CD4-positive, alpha-beta T cell treated with Interleukin-6 at 100 ng/mL for 8 hours (primary cell): ENCODE measurements around the gene PCYT1A.
A peak's percentile ranks its signal among the peaks of the same experiment; 100 is the strongest.

Experiments used
- DNase-seq: peaks from one replicate; pipeline ENCODE4 v3.0.0-alpha.2; 2020; ENCODE audit warnings: mixed read lengths, low spot score

PCYT1A gene

DNA sequence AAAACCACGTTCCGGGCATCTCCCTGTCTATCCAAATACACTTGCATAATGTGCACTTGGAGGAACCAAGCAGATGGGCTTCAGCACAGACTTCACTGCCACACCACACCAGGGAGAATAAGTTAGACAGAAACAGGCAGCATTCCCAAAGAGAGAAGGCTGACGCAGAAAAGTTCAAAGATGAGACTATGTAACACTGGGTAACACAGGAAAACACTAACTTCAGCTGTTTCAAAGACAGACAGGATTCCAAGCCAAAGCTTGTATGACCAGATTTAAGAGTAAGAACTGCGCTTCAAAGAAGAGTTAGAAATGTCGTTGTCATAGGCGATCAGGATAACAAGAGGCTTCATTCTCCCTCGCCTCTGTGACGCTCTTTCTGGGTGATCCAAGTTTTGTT is 51.3 kb downstream of the PCYT1A start:
- no peak for DNase-seq

DNA sequence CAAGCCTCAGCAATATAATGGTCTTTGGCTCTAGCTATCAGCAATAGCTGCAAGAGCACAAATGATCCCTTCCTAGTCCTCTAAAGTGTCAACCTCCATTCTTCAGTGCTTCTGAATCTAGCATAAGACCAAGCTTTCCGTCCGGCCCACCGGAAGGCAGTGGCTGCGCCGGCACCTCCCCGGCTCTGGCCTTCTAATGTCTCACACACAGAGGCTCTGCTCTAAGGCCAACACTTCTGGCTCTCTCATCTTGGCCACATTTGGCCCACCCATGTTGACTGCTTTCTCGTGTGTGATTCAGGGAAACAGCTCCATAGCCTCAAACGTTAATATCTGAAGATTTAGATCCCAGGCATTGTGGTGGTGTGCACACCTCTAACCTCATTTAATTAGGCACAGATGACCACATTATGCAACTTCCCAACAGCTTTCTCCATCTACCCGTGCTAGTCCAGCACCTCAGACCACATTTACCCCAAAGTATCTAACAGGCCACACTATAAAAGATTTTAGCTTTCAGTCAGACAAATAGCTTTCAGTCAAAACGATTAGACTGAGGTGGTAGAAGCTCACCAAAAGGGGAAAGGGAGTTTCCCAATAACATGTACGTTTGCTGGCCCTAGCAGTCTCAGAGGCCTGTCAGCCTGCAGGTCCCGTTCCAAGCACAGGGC is 51.9 kb downstream of the PCYT1A start:
- DNase-seq = no peak

- DNase-seq = no peak
These were observed 54.7 kb downstream of the PCYT1A start for GRCh38 chr3:196232882-196233251.

- no peak for DNase-seq
These were observed 55.2 kb downstream of the PCYT1A start for GRCh38 chr3:196232154-196232881.

DNA sequence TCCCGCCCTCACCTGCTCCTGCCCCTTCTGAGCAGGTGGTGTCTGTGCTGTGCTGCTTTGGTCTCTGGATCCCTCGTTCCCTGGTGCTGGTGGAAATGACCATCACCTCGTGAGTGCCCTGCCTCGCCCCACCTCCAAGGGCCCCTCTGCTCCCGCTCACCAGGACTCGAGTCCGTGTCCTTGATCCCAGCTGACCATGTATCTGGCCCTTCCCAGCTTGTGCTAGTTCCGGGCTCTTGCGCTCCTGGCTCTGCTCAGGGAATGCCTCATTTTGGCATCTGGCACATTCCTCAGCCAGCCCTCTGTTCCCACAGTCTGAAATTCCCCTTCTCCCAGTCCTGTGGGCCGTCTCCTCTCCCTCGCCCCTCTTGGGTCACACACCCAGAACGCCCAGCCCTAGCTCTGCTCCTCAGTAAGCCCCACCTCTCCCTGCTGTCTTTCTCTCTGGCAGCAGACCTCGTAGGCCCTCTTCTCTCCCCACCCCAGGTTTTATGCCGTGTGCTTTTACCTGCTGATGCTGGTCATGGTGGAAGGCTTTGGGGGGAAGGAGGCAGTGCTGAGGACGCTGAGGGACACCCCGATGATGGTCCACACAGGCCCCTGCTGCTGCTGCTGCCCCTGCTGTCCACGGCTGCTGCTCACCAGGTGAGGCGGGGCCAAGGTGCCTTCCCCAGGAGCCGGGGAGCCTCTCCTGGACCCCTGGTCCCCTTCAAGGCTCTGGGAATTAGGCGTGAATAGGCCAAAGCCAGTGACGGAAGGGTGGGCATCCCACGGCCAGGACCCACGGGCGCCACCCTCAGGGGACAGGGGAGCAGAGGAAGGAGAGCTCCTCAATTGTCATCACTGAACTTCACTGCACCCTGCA is 59.7 kb downstream of the PCYT1A start:
- DNase-seq = no peak

GRCh38 chr3:196227121-196227561 is 60.4 kb downstream of the PCYT1A start:
- no peak for DNase-seq

DNA sequence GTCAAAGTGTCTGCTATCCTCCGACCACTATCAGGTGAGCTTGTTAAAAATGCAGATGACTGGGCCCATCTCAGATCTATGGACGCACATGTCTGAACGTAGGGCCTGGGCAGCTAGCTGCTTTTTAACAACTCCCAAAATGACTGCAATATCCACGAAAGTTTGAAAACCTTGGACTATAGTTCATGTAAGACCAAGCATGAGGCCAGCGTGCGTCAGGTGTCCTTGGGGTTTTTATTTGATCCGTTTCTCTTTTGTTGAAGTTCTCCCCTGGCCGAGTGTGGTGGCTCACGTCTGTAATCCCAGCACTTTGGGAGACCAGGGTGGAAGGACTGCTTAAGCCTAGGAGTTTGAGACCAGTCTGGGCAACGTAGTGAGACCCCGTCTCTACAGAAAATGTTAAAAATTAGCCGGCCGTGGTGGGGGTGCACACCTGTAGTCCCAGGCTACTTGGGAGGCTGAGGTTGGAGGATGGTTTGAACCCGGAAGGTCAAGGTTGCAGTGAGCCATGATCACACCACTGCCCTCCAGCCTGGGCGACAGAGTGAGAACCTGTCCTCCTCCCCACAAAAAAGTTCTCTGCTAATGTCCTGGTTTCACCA is 61.7 kb downstream of the PCYT1A start:
- DNase-seq = no peak

DNA sequence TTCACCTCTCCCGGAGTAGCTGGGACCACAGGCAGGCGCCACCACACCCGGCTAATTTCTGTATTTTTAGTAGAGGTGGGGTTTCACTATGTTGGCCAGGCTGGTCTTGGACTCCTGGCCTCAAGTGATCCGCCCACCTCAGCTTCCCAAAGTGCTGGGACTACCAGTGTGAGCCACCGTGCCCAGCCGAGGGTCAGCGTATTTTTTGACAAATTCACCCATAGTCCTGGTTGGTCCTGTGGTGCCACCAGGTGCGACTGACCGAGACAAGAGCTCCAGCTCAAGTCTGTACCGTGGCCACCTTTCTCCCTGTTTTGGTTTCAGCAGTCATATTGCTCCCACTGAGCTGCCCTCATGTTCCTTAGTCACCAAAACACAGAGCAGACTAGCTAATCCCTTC is 62.4 kb downstream of the PCYT1A start:
- DNase-seq = no peak

- no peak for DNase-seq
These were observed 64.5 kb downstream of the PCYT1A start for GRCh38 chr3:196222876-196223595.

GRCh38 chr3:196220991-196221390 is 66.5 kb downstream of the PCYT1A start:
- DNase-seq = no peak

DNA sequence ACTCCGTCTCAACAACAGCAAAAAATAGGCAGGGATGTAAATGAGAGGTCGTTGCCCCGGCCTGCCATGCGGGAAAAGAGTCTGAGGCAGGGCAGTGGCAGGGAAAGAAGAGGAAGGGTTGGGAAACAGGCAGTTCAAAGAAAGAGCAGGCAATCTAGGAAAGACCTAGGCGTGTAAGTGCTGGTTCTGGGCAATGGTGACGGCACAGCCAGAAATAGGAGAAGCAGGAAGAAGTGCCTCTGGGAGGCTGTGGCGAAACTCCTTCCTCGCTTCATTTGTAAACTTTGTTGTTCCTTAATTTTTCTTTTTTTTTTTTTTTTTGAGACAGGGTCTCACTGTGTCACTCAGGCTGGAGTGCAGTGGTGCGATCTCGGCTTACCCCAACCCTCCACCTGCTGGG is 66.9 kb downstream of the PCYT1A start:
- no peak for DNase-seq

DNA sequence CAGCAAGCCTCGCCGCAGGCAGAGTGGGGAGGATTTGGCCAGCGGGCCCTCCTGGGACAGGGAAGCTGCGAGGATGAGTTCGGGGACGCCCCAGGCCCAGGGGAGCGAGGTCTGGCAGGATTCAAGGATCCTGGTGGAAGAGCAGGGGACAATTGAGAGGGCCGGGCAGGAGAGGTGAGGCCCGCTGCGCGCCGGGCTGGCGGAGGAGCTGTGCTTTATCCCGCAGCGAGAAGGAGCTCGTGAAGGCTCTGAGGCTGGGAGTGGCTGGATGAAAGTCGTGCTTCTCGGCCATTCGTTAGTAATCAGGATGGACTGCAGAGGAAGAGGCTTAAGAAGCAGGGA is 67.6 kb downstream of the PCYT1A start:
- DNase-seq = no peak

GRCh38 chr3:196219194-196219969 is 68.1 kb downstream of the PCYT1A start:
- DNase-seq = peak; percentile 68

DNA sequence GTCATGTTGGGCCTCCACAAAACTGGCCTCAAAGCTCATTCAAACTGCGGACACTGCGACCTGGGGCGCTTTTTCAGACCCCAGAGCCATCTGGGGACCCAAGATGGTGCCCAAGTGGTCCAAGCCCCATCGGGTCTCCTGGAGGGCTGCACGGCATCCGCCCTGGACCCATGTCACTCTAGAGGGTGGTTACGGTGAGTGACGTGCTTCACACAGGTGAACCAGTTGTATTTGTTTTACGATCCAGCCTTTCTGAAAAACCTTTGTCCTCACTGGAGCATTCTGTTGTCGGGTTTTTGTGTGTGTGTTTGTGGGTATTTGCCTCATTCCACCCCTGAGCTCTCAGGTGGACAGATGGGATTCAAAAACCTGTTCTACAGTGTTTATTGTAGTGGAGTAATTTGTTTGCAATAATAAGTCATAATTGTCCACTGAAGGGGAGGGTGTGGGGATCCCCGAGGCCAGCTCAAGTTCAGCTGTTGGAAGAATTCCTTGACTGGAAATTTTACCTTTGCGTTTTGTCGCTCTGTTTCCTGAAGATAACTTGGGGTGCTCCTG is 69.3 kb downstream of the PCYT1A start:
- DNase-seq = no peak

- DNase-seq = no peak
These were observed 70.0 kb downstream of the PCYT1A start for GRCh38 chr3:196217307-196218154.

- no peak for DNase-seq
These were observed 70.8 kb downstream of the PCYT1A start for GRCh38 chr3:196216681-196217211.

- DNase-seq = no peak
These were observed 71.4 kb downstream of the PCYT1A start, which contains the start of gene SLC51A for GRCh38 chr3:196216089-196216564. Gene SLC51A (plus strand): TSS chr3:196216534. CDS start chr3:196216713, 179 bp downstream.

- no peak for DNase-seq
These were observed 72.0 kb downstream of the PCYT1A start for GRCh38 chr3:196215493-196216020.
